Measurements from ENCODE around the gene SLC25A53. TPM values are rescaled to one million over a fixed set of nuclear protein-coding genes. Genes with fewer than 3 reads are reported as not detected.

Gene SLC25A53
- total and polyA plus RNA-seq, 12 donors = 3.6 to 51.0 (median 8.8) TPM

GRCh38 chrX:104108955-104109354 lies 47.9 kb downstream of the SLC25A53 start:
- no peaks in the 10 kb centered on the region for H3K4me1 ChIP-seq (replicated peaks in 1 of 2)
- TF ChIP-seq POLR2A (IDR thresholded peaks at IDR 0.05) = no peak
- TF ChIP-seq CTCF (IDR thresholded peaks at IDR 0.05) = no peak
- intact Hi-C loops (cut with DNase I) = no loop called here
- no peaks in the 10 kb centered on the region for H3K36me3 ChIP-seq (replicated peaks in 1 of 2)
- no peak overlapping the region for H3K4me3 ChIP-seq
- no peak overlapping the region for H3K27ac ChIP-seq
- DNase-seq = no peak
- 65 to 96% (median 87%) methylated on average over 1 of the region's 1 CpG for WGBS, 4 donors
- no peaks in the 10 kb centered on the region for H3K9me3 ChIP-seq (replicated peaks in 1 of 3)
- peaks cover 15% of the 10 kb centered on the region for H3K27me3 ChIP-seq

GRCh38 chrX:104105330-104106262 lies 51.2 kb downstream of the SLC25A53 start:
- peaks cover 3% of the 10 kb centered on the region for H3K27me3 ChIP-seq
- H3K27ac ChIP-seq = no peak overlapping the region
- WGBS, 4 donors = 63 to 82% (median 66%) methylated on average over 6 to 11 of the region's 11 CpGs
- DNase-seq = no peak
- H3K4me1 ChIP-seq (replicated peaks in 1 of 2) = no peaks in the 10 kb centered on the region
- no peaks in the 10 kb centered on the region for H3K36me3 ChIP-seq (replicated peaks in 1 of 2)
- H3K4me3 ChIP-seq = no peak overlapping the region
- no peaks in the 10 kb centered on the region for H3K9me3 ChIP-seq (replicated peaks in 1 of 3)
- TF ChIP-seq CTCF (IDR thresholded peaks at IDR 0.05) (no peak), POLR2A (IDR thresholded peaks at IDR 0.05) (no peak)
- intact Hi-C loops (cut with DNase I) = no loop called here

- H3K9me3 ChIP-seq (replicated peaks in 1 of 3) = no peaks in the 10 kb centered on the region
- intact Hi-C loops (cut with DNase I) = no loop called here
- peaks cover 12% of the 10 kb centered on the region for H3K27me3 ChIP-seq
- H3K27ac ChIP-seq = no peak overlapping the region
- no peak overlapping the region for H3K4me3 ChIP-seq
- TF ChIP-seq POLR2A (IDR thresholded peaks at IDR 0.05) (no peak), CTCF (IDR thresholded peaks at IDR 0.05) (no peak)
- no peaks in the 10 kb centered on the region for H3K4me1 ChIP-seq (replicated peaks in 1 of 2)
- DNase-seq = no peak
- H3K36me3 ChIP-seq (replicated peaks in 1 of 2) = no peaks in the 10 kb centered on the region
- 61 to 91% (median 81%) methylated on average over 4 to 10 of the region's 10 CpGs for WGBS, 4 donors
These were observed 52.1 kb downstream of the SLC25A53 start for GRCh38 chrX:104104676-104105075.

- TF ChIP-seq POLR2A (IDR thresholded peaks at IDR 0.05) (no peak), CTCF (IDR thresholded peaks at IDR 0.05) (no peak)
- no peaks in the 10 kb centered on the region for H3K4me1 ChIP-seq (replicated peaks in 1 of 2)
- H3K27ac ChIP-seq = no peak overlapping the region
- H3K4me3 ChIP-seq = no peak overlapping the region
- no peaks in the 10 kb centered on the region for H3K36me3 ChIP-seq (replicated peaks in 1 of 2)
- DNase-seq = no peak
- peaks cover 28% of the 10 kb centered on the region for H3K27me3 ChIP-seq
- no peaks in the 10 kb centered on the region for H3K9me3 ChIP-seq (replicated peaks in 1 of 3)
- intact Hi-C loops (cut with DNase I) = no loop called here
These were observed 57.9 kb downstream of the SLC25A53 start for GRCh38 chrX:104098919-104099318.
